Measurements from ENCODE around the gene CDIP1.

The CDIP1 gene

DNA sequence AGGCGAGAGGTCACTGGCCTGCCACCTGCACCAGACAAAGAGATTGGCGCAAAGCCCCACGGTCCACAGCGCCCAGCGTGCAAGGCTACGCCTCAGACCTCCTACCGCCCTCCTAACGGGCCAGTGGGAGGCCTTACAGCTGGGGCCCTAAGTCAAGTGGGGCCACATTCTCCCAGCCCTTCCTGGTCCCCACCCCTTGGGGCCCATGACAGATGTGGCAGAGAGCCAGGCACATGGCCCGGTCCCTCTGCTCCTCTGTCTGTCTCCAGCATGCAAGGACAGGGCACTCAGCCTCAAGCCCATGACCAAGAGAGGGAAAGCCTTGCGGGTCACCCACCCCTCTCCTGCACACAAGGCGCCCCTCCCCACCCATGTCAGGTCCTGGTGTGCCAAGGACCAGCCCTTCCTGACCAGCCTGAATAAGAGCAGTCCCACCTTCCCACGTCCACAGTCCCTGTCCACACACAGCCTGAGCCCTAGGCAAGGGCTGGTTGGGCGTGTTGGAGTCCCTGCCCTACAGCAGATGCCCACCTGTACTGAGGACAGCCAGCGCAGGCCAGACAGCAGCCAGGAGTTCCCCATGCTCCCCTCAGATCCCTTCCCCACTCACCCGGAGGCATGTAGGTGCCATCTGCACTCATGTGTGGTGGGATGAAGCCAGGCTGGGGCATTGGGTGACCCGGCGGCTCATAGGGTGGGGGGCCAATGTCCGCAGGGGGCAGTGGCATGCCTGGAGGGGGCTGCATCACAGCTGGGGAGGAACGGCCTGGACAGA, 25.3 kb downstream of the CDIP1 start:
- DNase-seq = no peak

DNA sequence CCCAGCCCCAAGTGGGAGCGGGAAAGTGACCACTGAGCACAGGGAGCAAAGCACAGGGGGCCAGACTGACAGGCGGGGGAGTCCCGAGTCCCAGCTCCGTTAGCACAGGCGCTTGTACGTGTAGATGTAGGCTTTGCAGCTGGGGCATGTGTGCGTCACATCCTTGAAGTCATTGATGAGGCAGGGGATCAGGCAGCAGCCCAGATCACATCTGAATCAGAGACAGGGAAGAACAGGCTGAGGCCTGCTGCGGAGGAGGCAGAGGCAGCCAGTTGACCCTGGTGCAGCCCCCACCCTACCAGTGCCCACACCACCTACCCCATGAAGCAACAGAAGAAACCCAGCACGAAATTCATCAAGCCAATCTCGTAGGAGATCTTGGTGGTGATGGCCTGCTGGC, 26.1 kb downstream of the CDIP1 start:
- DNase-seq = no peak

- peak; percentile 38 for DNase-seq
These were observed 27.0 kb downstream of the CDIP1 start for GRCh38 chr16:4511441-4512082.

- DNase-seq = no peak
These were observed 27.7 kb downstream of the CDIP1 start for GRCh38 chr16:4510747-4511426.

- DNase-seq = no peak
These were observed 28.4 kb downstream of the CDIP1 start for GRCh38 chr16:4510131-4510530.

DNA sequence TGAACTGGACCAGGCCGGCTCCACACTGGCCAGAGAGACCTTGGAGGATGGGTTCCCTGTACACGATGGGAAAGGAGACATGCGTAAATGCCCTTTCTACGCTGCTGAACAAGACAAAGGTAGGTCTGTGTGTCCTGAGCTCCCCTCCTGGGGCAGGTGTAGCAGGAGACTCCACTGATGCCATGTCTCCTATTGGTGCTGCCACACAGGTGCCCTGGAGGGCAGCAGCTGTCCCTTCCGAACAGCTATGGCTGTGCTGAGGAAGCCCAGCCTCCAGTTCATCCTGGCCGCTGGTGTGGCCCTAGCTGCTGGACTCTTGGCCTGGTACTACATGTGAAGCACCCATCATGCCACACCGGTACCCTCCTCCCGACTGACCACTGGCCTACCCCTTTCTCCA, 29.2 kb downstream of the CDIP1 start:
- no peak for DNase-seq

- no peak for DNase-seq
These were observed 29.8 kb downstream of the CDIP1 start for GRCh38 chr16:4508806-4509205.

GRCh38 chr16:4507588-4508345, 30.8 kb downstream of the CDIP1 start:
- DNase-seq = no peak

DNA sequence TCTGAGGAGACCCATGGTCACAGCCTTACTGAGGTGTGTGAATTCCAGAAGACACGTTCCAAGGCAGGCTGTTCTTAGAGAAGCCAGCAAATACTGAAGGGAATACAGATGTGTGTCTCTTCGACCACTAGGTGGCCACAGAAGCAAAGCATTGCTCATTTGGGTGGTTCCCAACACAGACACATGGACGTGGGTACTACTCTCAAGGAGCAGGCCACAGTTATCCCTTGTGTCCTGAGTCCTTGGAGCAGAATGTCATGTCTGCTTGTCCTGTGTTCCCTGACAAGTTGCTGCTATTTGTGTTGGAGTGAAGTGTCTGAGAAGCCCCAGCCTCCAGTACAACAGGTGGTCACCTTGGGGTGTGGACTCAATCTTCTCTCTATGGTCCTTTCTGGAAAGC, 32.1 kb downstream of the CDIP1 start:
- peak; percentile 57 for DNase-seq

- no peak for DNase-seq
These were observed 33.0 kb downstream of the CDIP1 start for GRCh38 chr16:4505356-4506147.

DNA sequence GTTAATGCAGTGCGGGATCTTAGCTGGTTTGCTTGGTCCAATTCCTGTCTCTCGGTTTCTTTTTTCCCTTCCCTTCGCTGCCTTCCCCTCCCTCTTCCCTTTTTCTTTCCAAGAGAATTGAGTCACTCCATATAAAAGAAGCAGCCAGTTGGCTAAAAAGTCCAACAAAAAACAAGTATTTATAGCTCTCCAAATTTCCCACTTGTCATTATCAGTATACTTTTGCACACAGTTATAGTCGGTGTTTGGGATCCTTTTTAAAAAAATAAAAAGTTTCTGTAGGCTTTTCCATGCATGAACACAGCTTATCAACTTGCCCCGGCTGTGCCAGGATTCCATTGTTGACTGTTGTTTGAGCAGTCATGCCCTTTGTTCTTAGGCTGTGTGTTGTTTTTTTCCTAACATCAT, 37.5 kb downstream of the CDIP1 start:
- no peak for DNase-seq

DNA sequence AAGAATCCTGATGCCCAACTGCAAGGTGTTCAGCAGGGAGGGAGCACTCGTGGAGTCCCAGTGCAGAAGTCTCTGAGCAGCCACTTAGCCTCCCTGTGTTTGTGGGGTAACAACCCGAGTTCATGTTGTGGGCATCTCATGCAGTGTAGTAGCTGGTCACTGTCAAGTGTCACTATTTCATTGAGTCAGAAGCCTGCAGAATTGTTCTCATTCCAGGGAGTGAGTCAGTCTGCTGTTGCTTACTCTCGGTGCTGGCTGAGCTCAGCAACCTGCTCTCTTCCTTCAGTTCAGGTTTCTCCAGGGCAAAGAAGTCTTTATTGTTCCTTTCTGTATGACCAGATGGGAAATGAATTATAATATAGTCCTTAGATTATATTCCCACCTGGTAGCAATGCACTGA, 38.3 kb downstream of the CDIP1 start:
- DNase-seq = no peak

DNA sequence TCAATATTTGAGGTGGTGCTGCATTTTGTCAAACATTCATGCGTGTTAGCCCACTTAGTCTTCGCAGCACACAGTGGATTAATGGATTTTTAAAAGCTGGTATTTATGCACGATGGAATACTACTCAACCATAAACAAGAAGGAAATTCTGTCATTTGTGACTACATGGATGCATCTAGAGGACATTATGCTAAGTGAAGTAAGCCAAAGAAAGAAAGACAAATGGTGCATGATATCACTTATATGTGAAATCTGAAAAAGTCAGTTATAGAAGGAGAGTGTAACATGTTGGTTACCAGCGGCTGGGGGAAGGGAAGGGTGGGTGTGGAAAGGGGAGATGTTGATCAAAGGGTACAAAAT, 39.4 kb downstream of the CDIP1 start:
- no peak for DNase-seq

GRCh38 chr16:4498546-4499195, 39.9 kb downstream of the CDIP1 start:
- DNase-seq = no peak

GRCh38 chr16:4496305-4496704, 42.3 kb downstream of the CDIP1 start:
- DNase-seq = no peak

DNA sequence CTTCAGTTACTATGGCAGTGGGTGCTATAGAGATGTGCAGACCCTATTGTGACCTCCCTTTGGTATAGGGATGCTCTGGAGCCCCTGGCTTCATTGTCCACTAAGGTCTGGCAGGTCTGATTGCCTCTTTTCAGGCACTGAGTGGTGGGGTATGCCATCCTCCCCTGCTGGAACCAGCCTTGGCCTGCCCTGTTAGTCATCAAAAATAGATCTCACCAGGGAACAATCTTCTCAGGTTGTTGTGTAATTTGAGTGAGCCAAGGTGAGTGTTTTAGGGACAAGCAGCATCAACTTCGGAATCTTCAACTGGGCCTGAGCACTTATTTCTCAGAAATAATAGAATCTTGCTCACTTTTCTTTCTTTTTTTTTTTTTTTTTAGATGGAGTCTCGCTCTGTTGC, 42.8 kb downstream of the CDIP1 start:
- no peak for DNase-seq

GRCh38 chr16:4494746-4495490, 43.7 kb downstream of the CDIP1 start:
- DNase-seq = no peak

DNA sequence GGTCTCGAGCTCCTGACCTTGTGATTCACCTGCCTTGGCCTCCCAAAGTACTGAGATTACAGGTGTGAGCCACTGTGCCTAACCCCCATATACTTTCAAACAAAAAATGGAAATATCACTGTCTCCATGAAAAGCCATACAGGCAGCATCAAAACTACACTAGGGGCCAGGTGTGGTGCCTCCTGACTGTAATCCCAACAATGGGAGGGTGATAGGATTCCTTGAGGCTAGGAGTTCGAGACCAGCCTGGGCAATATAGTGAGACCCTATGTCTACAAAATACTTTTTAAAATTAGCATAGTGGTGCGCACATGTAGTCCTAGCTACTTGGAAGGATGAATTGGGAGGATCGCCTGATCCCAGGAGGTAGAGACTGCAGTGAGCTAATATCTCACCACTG, 46.7 kb downstream of the CDIP1 start:
- DNase-seq = no peak

DNA sequence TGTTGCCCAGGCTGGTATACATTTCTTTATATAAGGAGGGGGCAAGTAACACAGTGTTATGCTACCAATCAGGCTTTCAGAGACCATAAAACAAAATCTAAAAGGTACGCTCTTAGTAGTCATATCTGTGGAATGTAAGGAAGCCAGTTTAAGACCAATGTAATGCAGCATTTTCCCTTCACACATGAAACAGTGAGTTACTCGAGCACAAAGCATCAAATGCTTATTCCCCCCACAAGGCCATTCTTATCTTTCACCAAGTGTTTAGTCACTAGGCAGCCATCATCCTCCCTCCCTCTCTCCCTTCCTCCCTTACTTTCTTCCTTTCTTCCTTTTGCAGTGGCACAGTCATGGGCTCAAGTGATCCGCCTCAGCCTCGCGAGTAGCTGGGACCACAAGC, 49.5 kb downstream of the CDIP1 start:
- DNase-seq = no peak

- no peak for DNase-seq
These were observed 50.0 kb downstream of the CDIP1 start for GRCh38 chr16:4488499-4488967.

- DNase-seq = no peak
These were observed 50.5 kb downstream of the CDIP1 start for GRCh38 chr16:4487955-4488498.
